HG03378 (cell line): ENCODE measurements around the gene MIER2.
"Not testable (repeated sequence)": the region's sequence is repeated elsewhere in the genome, so short reads cannot be mapped to it uniquely, and the experiment has no call there.

Experiments
- ATAC-seq: cut with Tn5 transposase; IDR thresholded peaks from one replicate; pipeline ENCODE4 v1.9.1; 2021; ENCODE audit warnings: mild to moderate bottlenecking, moderate library complexity; ENCODE audit not compliant: unreplicated experiment

MIER2 gene

GRCh38 chr19:262125-262524 is 82.5 kb downstream of the MIER2 start:
- ATAC-seq = no peak

- ATAC-seq = not testable (repeated sequence)
These were observed 87.8 kb downstream of the MIER2 start for GRCh38 chr19:256804-257203.
